T47D (cell line): ENCODE data around the gene NUP155.
"Not testable (repeated sequence)": the region's sequence is repeated elsewhere in the genome, so short reads cannot be mapped to it uniquely, and the experiment has no call there.

Experiments
- DNase-seq, 2 experiments: peaks; one replicate each; pipeline versions ENCODE4 v3.0.0 to v3.0.0-alpha.2; 2011 to 2012; ENCODE audit warnings: low read depth in 1 of 2, low spot score in 1 of 2
- JUND ChIP-seq: IDR thresholded peaks from 2 replicates; pipeline ENCODE4 v1.6.1; 2012; ENCODE audit warnings: low read depth
- in situ Hi-C: cut with HindIII; loops from 2 replicates; pipeline ENCODE4 v1.10.0; 2016; ENCODE audit warnings: low sequenced_read_pairs, low pct_unique_long_range_greater_than_20kb

Gene NUP155

DNA sequence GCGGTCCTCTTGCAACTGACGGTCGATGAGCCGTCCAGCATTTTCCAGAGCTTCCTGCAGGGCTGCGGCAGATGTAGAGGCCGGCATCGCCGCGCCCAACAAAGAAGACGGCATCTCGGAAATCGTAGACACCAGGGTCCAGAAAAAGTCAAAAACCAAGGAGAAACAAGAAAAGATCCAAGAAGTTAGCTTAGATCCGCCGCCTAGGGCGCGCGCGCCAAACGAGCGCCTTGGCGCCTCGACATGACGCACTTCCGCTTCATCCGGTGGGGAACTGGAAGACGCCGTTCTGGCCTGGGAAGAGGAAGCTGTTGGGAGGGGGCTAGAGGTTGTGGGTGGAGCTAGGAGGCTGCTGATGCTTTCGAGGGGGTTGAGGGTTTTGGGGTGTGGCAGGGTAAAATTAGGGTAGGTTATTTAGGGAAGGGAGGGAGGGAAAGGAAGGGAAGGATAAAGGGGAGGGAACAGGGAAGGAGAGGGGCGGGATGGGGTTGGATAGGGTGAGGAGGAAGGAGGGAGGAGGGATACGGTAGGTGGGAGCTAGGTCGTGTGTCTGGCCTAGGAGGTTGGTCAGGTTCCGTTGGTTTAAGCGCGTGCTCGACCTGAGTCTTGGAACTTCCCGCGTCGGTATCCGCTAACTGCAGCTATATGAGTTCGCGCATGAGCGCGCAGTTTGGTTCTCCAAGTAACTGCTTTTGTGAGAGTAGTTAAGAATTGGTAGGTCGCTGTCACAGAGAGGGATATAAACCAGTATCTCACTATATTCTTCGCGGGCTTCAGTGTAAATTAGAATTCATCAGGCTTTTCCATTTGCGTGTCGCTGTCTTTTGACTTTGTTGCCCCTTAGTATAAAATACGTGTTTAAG, at the start of gene NUP155:
Gene NUP155, minus strand, starts transcription at position 243 of the 863 bp plus-strand sequence. Its CDS starts 129 bp downstream, at position 114.
- TF ChIP-seq JUND, result no peak

DNA sequence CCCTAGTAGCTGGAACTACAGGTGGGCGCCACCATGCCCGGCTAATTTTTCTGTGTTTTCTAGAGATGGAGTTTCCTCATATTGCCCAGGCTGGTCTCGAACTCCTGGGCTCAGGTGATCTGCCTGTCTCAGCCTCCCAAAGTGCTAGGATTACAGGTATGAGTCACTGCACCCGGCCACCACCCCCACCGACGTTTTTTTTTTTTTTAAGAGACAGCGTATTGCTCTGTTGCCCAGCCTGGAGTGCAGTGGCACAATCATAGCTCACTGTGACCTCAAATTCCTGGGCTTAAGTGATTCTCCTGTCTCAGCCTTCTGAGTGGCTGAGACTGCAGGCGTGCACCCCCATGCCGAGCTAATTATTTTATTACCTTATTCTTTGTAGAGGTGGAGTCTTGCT, 46.4 kb upstream of the NUP155 start:
- no peak for DNase-seq
- in situ Hi-C loops, result no loop called here

More for the DNA sequence above, at the start of gene NUP155:
- DNase-seq, result peak; percentile 69 to 98
- in situ Hi-C loops, result no loop called here

DNA sequence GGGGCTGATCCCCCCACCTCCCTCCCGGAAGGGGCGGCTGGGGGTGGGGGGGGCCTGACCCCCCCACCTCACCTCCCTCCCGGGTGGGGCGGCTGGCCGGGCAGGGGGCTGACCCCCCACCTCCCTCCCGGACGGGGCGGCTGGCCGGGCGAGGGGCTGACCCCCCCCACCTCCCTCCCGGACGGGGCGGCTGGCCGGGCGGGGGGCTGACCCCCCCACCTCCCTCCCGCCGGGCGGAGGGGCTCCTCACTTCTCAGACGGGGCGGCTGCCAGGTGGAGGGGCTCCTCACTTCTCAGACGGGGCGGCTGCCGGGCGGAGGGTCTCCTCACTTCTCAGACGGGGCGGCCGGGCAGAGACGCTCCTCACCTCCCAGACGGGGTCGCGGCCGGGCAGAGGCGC, 44.5 kb upstream of the NUP155 start:
- DNase-seq, in situ Hi-C loops: not testable (repeated sequence)

More for the DNA sequence above, 46.4 kb upstream of the NUP155 start:
- TF ChIP-seq JUND, result no peak

DNA sequence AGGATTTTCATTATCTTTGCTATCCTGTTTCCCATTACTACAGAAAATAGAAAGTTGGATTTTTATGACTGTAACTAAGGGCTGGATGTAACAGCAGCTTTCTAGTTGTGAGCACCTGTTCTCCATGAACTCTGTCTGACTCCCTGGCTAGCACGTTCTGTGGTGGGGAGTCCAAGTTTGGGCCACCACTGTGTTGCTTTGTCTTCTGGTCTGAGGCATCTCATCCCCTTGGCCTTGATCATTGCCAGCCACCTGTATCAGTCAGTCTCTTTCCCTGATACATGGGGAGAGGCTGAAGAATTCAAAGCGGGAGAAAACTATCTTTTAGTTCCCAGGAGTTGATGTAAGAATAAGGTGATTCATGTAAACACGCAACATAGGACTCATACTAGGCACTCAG, 41.6 kb upstream of the NUP155 start:
- DNase-seq, result no peak
- TF ChIP-seq JUND, result no peak
- in situ Hi-C loops, result no loop called here

DNA sequence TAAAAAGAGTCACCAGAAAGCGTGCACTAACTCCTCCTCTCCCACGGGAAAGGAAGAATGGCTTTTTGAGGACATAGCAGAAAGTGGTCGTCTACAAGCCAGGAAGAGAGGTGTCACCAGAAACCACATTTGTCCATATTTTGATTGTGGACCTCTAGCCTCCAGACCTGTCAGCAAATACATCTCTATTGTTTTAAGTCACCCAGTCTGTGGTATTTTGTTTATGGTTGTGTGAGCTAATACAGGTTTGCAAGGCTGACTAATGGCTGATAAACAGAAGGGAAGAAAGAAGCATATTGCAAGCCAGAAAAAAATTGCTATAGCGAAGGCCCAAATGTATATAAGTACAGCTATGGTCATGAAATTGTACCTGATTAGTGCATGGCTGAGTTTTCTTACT, 29.6 kb upstream of the NUP155 start:
- TF ChIP-seq JUND, result no peak
- in situ Hi-C loops, result no loop called here
- no peak for DNase-seq

DNA sequence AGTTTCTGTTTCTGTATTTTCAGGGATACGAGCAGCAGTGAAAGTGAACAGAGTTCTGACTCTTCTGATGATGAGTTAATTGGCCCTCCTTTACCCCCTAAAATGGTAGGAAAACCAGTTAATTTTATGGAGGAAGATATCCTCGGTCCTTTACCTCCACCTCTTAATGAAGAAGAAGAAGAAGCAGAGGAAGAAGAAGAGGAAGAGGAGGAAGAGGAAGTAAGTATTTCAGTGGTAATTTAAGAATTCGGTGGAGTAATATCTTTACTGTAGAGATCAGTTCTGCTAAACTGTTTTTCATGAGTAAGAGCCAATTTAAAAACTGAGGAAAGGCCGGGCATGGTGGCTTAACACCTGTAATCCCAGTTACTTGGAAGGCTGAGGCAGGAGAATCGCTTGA, 25.4 kb upstream of the NUP155 start:
- no peak for TF ChIP-seq JUND
- in situ Hi-C loops, result no loop called here
- DNase-seq, result no peak

DNA sequence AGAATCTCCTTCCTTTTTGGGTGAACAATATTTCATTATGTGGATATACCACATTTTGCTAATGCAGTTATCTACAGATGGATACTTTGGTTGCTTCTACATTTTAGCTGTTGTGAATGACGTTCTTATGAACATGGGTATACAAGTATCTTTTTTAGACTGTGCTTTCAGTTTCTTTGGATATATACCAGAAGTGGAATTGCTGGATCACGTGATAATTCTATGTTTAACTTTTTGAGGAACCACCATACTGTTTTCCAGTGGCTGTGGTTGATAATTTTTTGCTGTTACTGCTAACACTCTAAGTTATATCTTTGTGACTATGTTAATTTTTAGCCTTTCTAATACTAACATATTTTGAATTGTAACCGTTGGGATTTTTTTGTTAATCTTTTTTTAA, 20.7 kb upstream of the NUP155 start:
- in situ Hi-C loops, result no loop called here

DNA sequence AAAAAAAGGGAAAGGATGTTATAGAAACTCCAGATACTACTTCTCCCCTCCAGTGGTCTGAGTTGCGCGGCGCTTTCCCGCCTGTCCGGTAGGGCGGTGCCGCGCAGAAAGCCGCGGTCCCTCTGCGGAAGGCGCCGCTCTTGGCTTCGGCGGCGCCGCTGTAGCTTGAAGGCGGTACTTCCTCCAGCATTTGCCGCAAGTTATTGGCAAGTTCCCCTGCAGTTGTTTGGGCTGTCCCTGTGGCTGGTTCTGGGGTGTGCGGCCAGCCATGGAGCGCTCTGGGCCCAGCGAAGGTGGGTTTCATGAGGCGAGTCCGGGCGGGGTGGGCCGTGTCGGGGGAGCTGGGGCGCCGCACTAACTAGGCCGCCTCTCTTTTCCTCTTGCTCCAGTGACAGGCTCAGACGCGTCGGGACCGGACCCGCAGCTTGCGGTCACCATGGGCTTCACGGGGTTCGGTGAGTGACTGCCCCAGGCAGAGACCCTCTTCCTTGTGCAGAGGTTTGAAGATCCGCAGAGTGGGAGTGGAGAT, 8.3 kb upstream of the NUP155 start, which contains the start of gene WDR70:
Gene WDR70, plus strand, starts transcription at position 219 of the 529 bp plus-strand sequence. Its CDS starts 50 bp downstream, at position 269.
- in situ Hi-C loops, result not testable (repeated sequence)
- peak; percentile 74 to 92 for DNase-seq

More for the DNA sequence above, 20.7 kb upstream of the NUP155 start:
- no peak for TF ChIP-seq JUND
- no peak for DNase-seq

DNA sequence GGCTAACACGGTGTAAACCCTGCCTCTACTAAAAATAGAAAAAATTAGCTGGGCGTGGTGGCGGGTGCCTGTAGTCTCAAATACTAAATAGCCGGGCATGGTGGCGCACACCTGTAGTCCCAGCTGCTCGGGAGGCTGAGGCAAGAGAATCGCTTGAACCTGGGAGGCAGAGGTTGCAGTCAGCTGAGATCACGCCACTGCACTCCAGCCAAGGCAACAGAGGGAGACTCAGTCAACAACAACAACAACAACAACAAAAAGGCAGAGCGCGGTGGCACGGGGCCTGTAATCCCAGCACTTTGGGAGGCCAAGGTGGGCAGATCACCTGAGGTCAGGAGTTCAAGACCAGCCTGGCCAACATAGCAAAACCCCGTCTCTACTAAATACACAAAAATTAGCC, 7.2 kb upstream of the NUP155 start:
- in situ Hi-C loops, DNase-seq: not testable (repeated sequence)

DNA sequence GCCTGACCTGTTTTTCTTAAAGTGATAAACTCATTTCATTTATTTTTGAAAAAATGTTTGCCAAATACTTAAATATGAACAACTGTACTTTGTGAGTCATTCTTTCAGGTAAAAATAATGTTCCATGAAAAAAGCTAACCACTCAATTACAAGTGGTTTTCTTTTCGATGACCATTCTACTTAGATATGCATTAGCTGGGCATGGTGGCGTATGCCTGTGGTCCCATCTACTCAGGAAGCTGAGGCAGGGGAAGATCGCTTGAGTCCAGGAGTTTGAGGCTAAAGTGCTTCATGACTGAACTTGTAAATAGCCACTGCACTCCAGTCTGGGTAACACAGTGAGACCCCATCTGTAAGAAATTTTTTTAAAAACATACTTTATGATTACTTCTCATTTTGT, 4.2 kb upstream of the NUP155 start:
- no peak for TF ChIP-seq JUND
- in situ Hi-C loops, result no loop called here

DNA sequence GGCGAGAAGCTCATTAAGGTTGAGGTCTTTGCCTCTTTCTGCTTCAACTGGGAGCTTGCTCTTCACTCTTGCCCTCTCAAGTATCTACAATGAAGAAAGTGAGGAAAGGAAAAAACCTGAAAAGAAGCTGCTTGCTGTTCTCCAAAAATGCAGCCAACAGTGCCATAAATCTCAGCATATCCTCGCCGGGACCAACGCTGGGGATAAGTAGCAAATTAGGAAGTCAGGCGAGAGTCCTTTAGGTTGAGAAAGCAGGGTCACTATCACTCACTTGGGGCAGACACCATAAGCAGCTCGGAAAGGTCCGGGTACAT, 399 bp downstream of the NUP155 start:
- no peak for DNase-seq
- TF ChIP-seq JUND, result no peak
- in situ Hi-C loops, result no loop called here

More for the DNA sequence above, 4.2 kb upstream of the NUP155 start:
- DNase-seq, result no peak

DNA sequence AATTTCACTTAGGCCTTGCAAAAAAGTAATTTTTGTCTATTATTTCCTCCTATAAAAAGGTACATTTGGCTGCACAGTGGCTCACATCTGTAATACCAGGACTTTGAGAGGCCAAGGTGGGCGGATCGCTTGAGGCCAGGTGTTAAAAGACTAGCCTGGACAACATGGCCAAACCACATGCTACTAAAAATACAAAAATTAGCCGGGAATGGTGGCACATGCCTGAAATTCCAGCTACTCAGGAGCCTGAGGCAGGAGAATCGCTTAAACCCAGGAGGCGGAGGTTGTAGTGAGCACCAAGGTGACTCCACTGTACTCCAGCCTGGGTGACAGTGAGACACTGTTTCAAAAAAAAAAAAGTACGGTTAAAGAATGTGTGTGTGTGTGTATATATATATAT, 15.7 kb downstream of the NUP155 start:
- in situ Hi-C loops, result no loop called here
- TF ChIP-seq JUND, result no peak
- DNase-seq, result no peak

DNA sequence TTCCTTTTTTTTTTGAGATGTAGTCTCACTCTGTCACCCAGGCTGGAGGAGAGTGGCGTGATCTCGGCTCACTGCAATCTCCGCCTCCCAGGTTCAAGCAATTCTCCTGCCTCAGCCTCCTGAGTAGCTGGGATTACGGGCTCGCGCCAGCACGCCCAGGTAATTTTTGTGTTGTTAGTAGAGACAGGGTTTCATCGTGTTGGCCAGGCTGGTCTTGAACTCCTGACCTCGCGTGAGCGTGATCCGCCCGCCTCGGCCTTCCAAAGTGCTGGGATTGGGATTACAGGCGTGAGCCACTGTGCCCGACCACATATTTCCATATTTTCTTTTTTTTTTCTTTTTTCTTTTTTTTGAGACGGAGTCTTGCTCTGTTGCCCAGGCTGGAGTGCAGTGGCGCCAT, 28.2 kb downstream of the NUP155 start:
- DNase-seq, in situ Hi-C loops: not testable (repeated sequence)

DNA sequence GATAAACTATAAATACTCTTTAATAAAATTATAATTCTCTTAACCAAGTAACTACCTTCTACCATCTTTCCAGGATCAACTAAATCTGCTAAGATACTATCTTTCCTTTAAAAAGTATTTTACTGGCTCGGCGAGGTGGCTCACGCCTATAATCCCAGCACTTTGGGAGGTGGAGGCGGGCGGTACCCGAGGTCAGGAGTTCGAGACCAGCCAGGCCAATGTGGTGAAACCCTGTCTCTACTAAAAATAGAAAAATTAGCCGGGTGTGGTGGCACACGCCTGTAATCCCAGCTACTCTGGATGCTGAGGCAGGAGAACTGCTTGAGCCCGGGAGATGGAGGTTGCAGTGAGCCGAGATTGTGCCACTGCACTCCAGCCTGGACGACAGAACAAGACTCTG, 36.2 kb downstream of the NUP155 start:
- in situ Hi-C loops, DNase-seq: not testable (repeated sequence)
